SK-N-MC (cell line): ENCODE measurements around the gene CHN2.

Experiments
- EZH2 ChIP-seq: fragments of 200-600 bp; sonication (generic); IDR thresholded peaks from one replicate; pipeline ENCODE4 v1.6.1; 2017; ENCODE audit warnings: antibody characterized with exemption
- POLR2AphosphoS5 ChIP-seq: IDR thresholded peaks from 2 replicates; pipeline ENCODE4 v1.6.1; 2012; ENCODE audit warnings: mild to moderate bottlenecking, low read depth, low read length, borderline replicate concordance

DNA sequence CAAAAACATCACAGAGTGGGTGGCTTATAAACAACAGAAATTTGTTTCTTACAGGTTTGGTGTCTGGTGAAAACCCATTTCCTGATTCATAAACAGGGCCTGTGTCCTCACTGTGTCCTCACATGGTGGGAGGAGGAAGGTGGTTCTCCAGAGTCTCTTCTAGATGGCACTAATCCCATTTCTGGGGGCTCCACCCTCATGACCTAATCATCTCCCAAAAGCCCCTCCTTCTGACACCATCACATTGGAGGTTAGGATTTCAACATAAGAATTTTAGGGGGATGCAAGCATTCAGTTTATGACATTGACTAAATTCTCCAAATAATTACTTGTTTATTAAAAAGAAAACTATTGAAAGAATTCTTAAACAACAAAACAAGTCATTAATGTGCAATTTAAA lies 116.0 kb downstream of the CHN2 start:
- TF ChIP-seq POLR2AphosphoS5 (no peak), EZH2 (no peak)
